KMS-11 (cell line): ENCODE data around the gene SPECC1.
"Not testable (repeated sequence)": the region's sequence is repeated elsewhere in the genome, so short reads cannot be mapped to it uniquely, and the experiment has no call there.

Experiments
- H2AFZ ChIP-seq: fragments of 200-600 bp; sonication (generic); 2 replicates; pipeline ENCODE4 v1.6.1; 2016; ENCODE audit warnings: antibody characterized with exemption, mixed run types, low read depth
- H3K27ac ChIP-seq: fragments of 200-600 bp; sonication (generic); 2 replicates; pipeline ENCODE4 v1.6.1; 2016; ENCODE audit warnings: mild to moderate bottlenecking, mixed run types
- H3K27me3 ChIP-seq: fragments of 200-600 bp; sonication (generic); 2 replicates; pipeline ENCODE4 v1.6.1; 2017; ENCODE audit warnings: mild to moderate bottlenecking, low read depth, mixed run types, moderate library complexity; ENCODE audit not compliant: insufficient read depth
- H3K36me3 ChIP-seq: fragments of 200-600 bp; sonication (generic); 2 replicates; pipeline ENCODE4 v1.6.1; 2017; ENCODE audit warnings: mild to moderate bottlenecking, mixed run types; ENCODE audit not compliant: insufficient read depth
- H3K4me1 ChIP-seq: fragments of 200-600 bp; sonication (generic); 2 replicates; pipeline ENCODE4 v1.6.1; 2016; ENCODE audit warnings: mild to moderate bottlenecking, low read depth, mixed run types; ENCODE audit not compliant: poor library complexity, severe bottlenecking
- H3K4me2 ChIP-seq: fragments of 200-600 bp; sonication (generic); 2 replicates; pipeline ENCODE4 v1.7.0; 2016; ENCODE audit warnings: mild to moderate bottlenecking, mixed run types
- H3K4me3 ChIP-seq: fragments of 200-600 bp; sonication (generic); IDR thresholded peaks from 2 replicates; pipeline ENCODE4 v1.6.1; 2017; ENCODE audit warnings: low read depth, low read length, mixed read lengths; ENCODE audit not compliant: insufficient read depth
- H3K79me2 ChIP-seq: fragments of 200-600 bp; sonication (generic); 2 replicates; pipeline ENCODE4 v1.6.1; 2016; ENCODE audit warnings: low read depth, mixed run types; ENCODE audit not compliant: insufficient read depth
- H3K9ac ChIP-seq: fragments of 200-600 bp; sonication (generic); 2 replicates; pipeline ENCODE4 v1.6.1; 2016; ENCODE audit warnings: mild to moderate bottlenecking, mixed run types
- H4K20me1 ChIP-seq: fragments of 200-600 bp; sonication (generic); 2 replicates; pipeline ENCODE4 v1.6.1; 2016; ENCODE audit warnings: mild to moderate bottlenecking, mixed run types; ENCODE audit not compliant: insufficient read depth
- CTCF ChIP-seq: fragments of 200-600 bp; sonication (generic); conservative IDR thresholded peaks from 2 replicates; pipeline ENCODE4 v1.6.1; 2017; ENCODE audit warnings: low read depth, mild to moderate bottlenecking, antibody characterized with exemption, low read length, moderate library complexity, mixed read lengths

SPECC1 gene

GRCh38 chr17:20235747-20236146, 226.6 kb downstream of the SPECC1 start:
- Histone ChIP-seq H3K4me1 (no peaks in the 10 kb centered on the region), H3K4me3 (no peak overlapping the region), H3K36me3 (no peaks in the 10 kb centered on the region), H2AFZ (no peak overlapping the region), H3K4me2 (no peak overlapping the region), H3K9ac (no peak overlapping the region), H3K27me3 (no peaks in the 10 kb centered on the region), H3K27ac (no peak overlapping the region), H4K20me1 (no peaks in the 10 kb centered on the region), H3K79me2 (no peaks in the 10 kb centered on the region)
- TF ChIP-seq CTCF: no peak

- no peak overlapping the region for H2AFZ ChIP-seq
- no peaks in the 10 kb centered on the region for H3K36me3 ChIP-seq
- no peak for TF ChIP-seq CTCF
- H3K4me1 ChIP-seq: no peaks in the 10 kb centered on the region
- H3K27me3 ChIP-seq: no peaks in the 10 kb centered on the region
- H3K27ac ChIP-seq: no peak overlapping the region
- no peak overlapping the region for H3K9ac ChIP-seq
- no peaks in the 10 kb centered on the region for H3K79me2 ChIP-seq
- H4K20me1 ChIP-seq: no peaks in the 10 kb centered on the region
- H3K4me2 ChIP-seq: no peak overlapping the region
- H3K4me3 ChIP-seq: no peak overlapping the region
Measured at GRCh38 chr17:20236578-20237227, 227.5 kb downstream of the SPECC1 start.

- H3K4me1 ChIP-seq, H3K4me2 ChIP-seq, H3K9ac ChIP-seq, H3K27me3 ChIP-seq, H3K79me2 ChIP-seq, H3K36me3 ChIP-seq, H3K4me3 ChIP-seq, H4K20me1 ChIP-seq, H2AFZ ChIP-seq, H3K27ac ChIP-seq: not testable (repeated sequence)
Measured at GRCh38 chr17:20239776-20240175, 230.6 kb downstream of the SPECC1 start.

- Histone ChIP-seq H3K9ac (no peak overlapping the region), H3K4me3 (no peak overlapping the region), H3K36me3 (no peaks in the 10 kb centered on the region), H2AFZ (no peak overlapping the region), H3K79me2 (no peaks in the 10 kb centered on the region), H3K27ac (no peak overlapping the region), H3K27me3 (no peaks in the 10 kb centered on the region), H4K20me1 (no peaks in the 10 kb centered on the region), H3K4me1 (no peaks in the 10 kb centered on the region), H3K4me2 (no peak overlapping the region)
- no peak for TF ChIP-seq CTCF
Measured at GRCh38 chr17:20241855-20242254, 232.7 kb downstream of the SPECC1 start.

GRCh38 chr17:20242271-20242670, 233.1 kb downstream of the SPECC1 start:
- H3K79me2 ChIP-seq: no peaks in the 10 kb centered on the region
- no peak overlapping the region for H3K4me2 ChIP-seq
- H3K9ac ChIP-seq: no peak overlapping the region
- H3K27ac ChIP-seq: no peak overlapping the region
- no peaks in the 10 kb centered on the region for H3K27me3 ChIP-seq
- no peaks in the 10 kb centered on the region for H3K36me3 ChIP-seq
- H3K4me1 ChIP-seq: no peaks in the 10 kb centered on the region
- no peaks in the 10 kb centered on the region for H4K20me1 ChIP-seq
- no peak overlapping the region for H3K4me3 ChIP-seq
- no peak overlapping the region for H2AFZ ChIP-seq
- no peak for TF ChIP-seq CTCF
